Peyer's patch (tissue), 4 donors: ENCODE measurements around the gene TTC6. TPM values are rescaled to one million over a fixed set of nuclear protein-coding genes. Genes with fewer than 3 reads are reported as not detected.

Experiments
- DNase-seq, 3 donors: peaks; one replicate each; pipeline ENCODE4 v3.0.0-alpha.2; 2017 to 2019
- H3K27ac ChIP-seq, 4 donors: fragments of 200-600 bp; sonication (generic); one replicate each; pipeline ENCODE4 v1.5.1; 2016 to 2019
- H3K27me3 ChIP-seq, 2 donors: fragments of 200-600 bp; sonication (generic); one replicate each; pipeline ENCODE4 v1.5.1; 2019
- H3K36me3 ChIP-seq, 3 donors: fragments of 200-600 bp; sonication (generic); one replicate each; pipeline ENCODE4 v1.5.1; 2016 to 2019
- H3K4me1 ChIP-seq, 4 donors: fragments of 200-600 bp; sonication (generic); one replicate each; pipeline ENCODE4 v1.5.1; 2016 to 2019
- H3K4me3 ChIP-seq, 4 donors: fragments of 200-600 bp; sonication (generic); 1 replicate in 3 of 4; 2 replicates in 1 of 4; pipeline ENCODE4 v1.5.1; 2016 to 2019; ENCODE audit warnings: mild to moderate bottlenecking in 1 of 4
- H3K9me3 ChIP-seq, 4 donors: fragments of 200-600 bp; sonication (generic); one replicate each; pipeline ENCODE4 v1.5.1; 2016 to 2019; ENCODE audit warnings: mild to moderate bottlenecking in 1 of 4
- CTCF ChIP-seq, 6 experiments: fragments of 450-650 bp in 4 of 6; fragments of 200-600 bp in 2 of 6; sonication (generic) in 1 of 6; IDR thresholded peaks; one replicate each; pipeline ENCODE4 v1.5.1; 2017 to 2019; ENCODE audit warnings: antibody characterized with exemption in 6 of 6, mild to moderate bottlenecking in 3 of 6, moderate library complexity in 1 of 6
- POLR2A ChIP-seq, 2 donors: fragments of 450-650 bp; IDR thresholded peaks; one replicate each; pipeline ENCODE4 v1.5.1; 2017; ENCODE audit warnings: antibody characterized with exemption in 2 of 2, mild to moderate bottlenecking in 2 of 2, moderate library complexity in 2 of 2
- total RNA-seq, 4 donors: library from RNA; depleted of rRNA; stranded (reverse); fragments of >200 nt; gene quantifications; one replicate each; pipeline ENCODE4 v1.1.0, GENCODE V29; 2016

The TTC6 gene
- total RNA-seq, 4 donors from 2014 or later = 1.8 to 12.7 (median 3.6) TPM; not detected in 1

GRCh38 chr14:37600880-37601741, 5.7 kb downstream of the TTC6 start:
- Histone ChIP-seq H3K27ac (no peak overlapping the region), H3K4me1 (peaks cover 0 to 42% (median 0%) of the 10 kb centered on the region in 4 donors), H3K4me3 (no peak overlapping the region), H3K36me3 (no peaks in the 10 kb centered on the region), H3K9me3 (peaks cover 0 to 7% (median 0%) of the 10 kb centered on the region in 4 donors), H3K27me3 (peaks cover 0 to 33% of the 10 kb centered on the region in 2 donors)
- DNase-seq = no peak
- TF ChIP-seq POLR2A (IDR thresholded peaks at IDR 0.05) (no peak), CTCF (IDR thresholded peaks at IDR 0.05) (no peak)

GRCh38 chr14:37601865-37602264, 6.4 kb downstream of the TTC6 start:
- TF ChIP-seq POLR2A (IDR thresholded peaks at IDR 0.05) = no peak
- TF ChIP-seq CTCF (IDR thresholded peaks at IDR 0.05) = no peak
- no peak overlapping the region for H3K4me3 ChIP-seq
- no peak overlapping the region for H3K27ac ChIP-seq
- peaks cover 0 to 29% of the 10 kb centered on the region in 2 donors for H3K27me3 ChIP-seq
- H3K9me3 ChIP-seq = peaks cover 0 to 7% (median 0%) of the 10 kb centered on the region in 4 donors
- peaks cover 0 to 35% (median 0%) of the 10 kb centered on the region in 4 donors for H3K4me1 ChIP-seq
- no peak for DNase-seq
- H3K36me3 ChIP-seq = no peaks in the 10 kb centered on the region

GRCh38 chr14:37602605-37603453, 7.4 kb downstream of the TTC6 start:
- no peaks in the 10 kb centered on the region for H3K36me3 ChIP-seq
- DNase-seq = no peak
- H3K9me3 ChIP-seq = peaks cover 0 to 7% (median 0%) of the 10 kb centered on the region in 4 donors
- no peak overlapping the region for H3K4me3 ChIP-seq
- H3K27ac ChIP-seq = no peak overlapping the region
- peaks cover 0 to 34% (median 0%) of the 10 kb centered on the region in 4 donors for H3K4me1 ChIP-seq
- TF ChIP-seq POLR2A (IDR thresholded peaks at IDR 0.05) (no peak), CTCF (IDR thresholded peaks at IDR 0.05) (no peak)
- H3K27me3 ChIP-seq = peaks cover 0 to 29% of the 10 kb centered on the region in 2 donors

GRCh38 chr14:37603688-37604251, 8.3 kb downstream of the TTC6 start:
- no peak overlapping the region for H3K27ac ChIP-seq
- H3K27me3 ChIP-seq = peaks cover 0 to 20% of the 10 kb centered on the region in 2 donors

More at GRCh38 chr14:37603688-37604251, 8.3 kb downstream of the TTC6 start:
- H3K36me3 ChIP-seq = no peaks in the 10 kb centered on the region
- H3K9me3 ChIP-seq = no peaks in the 10 kb centered on the region
- TF ChIP-seq CTCF (IDR thresholded peaks at IDR 0.05) (no peak), POLR2A (IDR thresholded peaks at IDR 0.05) (no peak)
- no peak for DNase-seq
- H3K4me1 ChIP-seq = peaks cover 0 to 25% (median 0%) of the 10 kb centered on the region in 4 donors
- H3K4me3 ChIP-seq = no peak overlapping the region
